CD4-positive, alpha-beta T cell treated with Interleukin-6 for 4 hours (primary cell): ENCODE measurements around the gene TXNL4B.

Experiments used
- DNase-seq: peaks from one replicate; pipeline ENCODE4 v3.0.0-alpha.2; 2020; ENCODE audit warnings: mixed read lengths

Gene TXNL4B

GRCh38 chr16:72093448-72094265 lies at the start of gene TXNL4B, which contains the start of gene DHX38:
Gene TXNL4B (minus strand): TSS chr16:72093620. CDS start chr16:72090749, 2,871 bp downstream.
Gene DHX38 (plus strand): TSS chr16:72093847. CDS start chr16:72096158, 2,311 bp downstream.
- DNase-seq: peak; percentile 93

GRCh38 chr16:72142476-72142875 lies 49.1 kb upstream of the TXNL4B start:
- DNase-seq: no peak

GRCh38 chr16:72139908-72140307 lies 46.5 kb upstream of the TXNL4B start:
- no peak for DNase-seq

- DNase-seq: no peak
These were observed 44.7 kb upstream of the TXNL4B start for GRCh38 chr16:72138064-72138572.

- DNase-seq: no peak
These were observed 44.1 kb upstream of the TXNL4B start for GRCh38 chr16:72137380-72138063.

GRCh38 chr16:72134507-72134906 lies 41.1 kb upstream of the TXNL4B start:
- no peak for DNase-seq

GRCh38 chr16:72132726-72133125 lies 39.3 kb upstream of the TXNL4B start:
- no peak for DNase-seq

- DNase-seq: no peak
These were observed 37.6 kb upstream of the TXNL4B start for GRCh38 chr16:72131036-72131435.

GRCh38 chr16:72129976-72130656 lies 36.7 kb upstream of the TXNL4B start:
- no peak for DNase-seq

GRCh38 chr16:72128701-72129100 lies 35.3 kb upstream of the TXNL4B start:
- DNase-seq: no peak

- no peak for DNase-seq
These were observed 33.0 kb upstream of the TXNL4B start for GRCh38 chr16:72126429-72126765.

- DNase-seq: no peak
These were observed 32.4 kb upstream of the TXNL4B start for GRCh38 chr16:72125635-72126428.

GRCh38 chr16:72124761-72125634 lies 31.6 kb upstream of the TXNL4B start:
- peak; percentile 66 for DNase-seq

- DNase-seq: no peak
These were observed 30.7 kb upstream of the TXNL4B start for GRCh38 chr16:72124148-72124547.

- DNase-seq: no peak
These were observed 30.0 kb upstream of the TXNL4B start for GRCh38 chr16:72123426-72123825.

GRCh38 chr16:72122916-72123315 lies 29.5 kb upstream of the TXNL4B start:
- no peak for DNase-seq

- DNase-seq: no peak
These were observed 28.9 kb upstream of the TXNL4B start for GRCh38 chr16:72122308-72122707.

- DNase-seq: no peak
These were observed 26.6 kb upstream of the TXNL4B start for GRCh38 chr16:72120026-72120425.

GRCh38 chr16:72113616-72113945 lies 20.2 kb upstream of the TXNL4B start:
- no peak for DNase-seq

- no peak for DNase-seq
These were observed 19.6 kb upstream of the TXNL4B start for GRCh38 chr16:72112906-72113615.

- no peak for DNase-seq
These were observed 19.0 kb upstream of the TXNL4B start for GRCh38 chr16:72112452-72112792.
